HepG2 (cell line): ENCODE data around the gene LSMEM2. TPM values are rescaled to one million over a fixed set of nuclear protein-coding genes. Genes with fewer than 3 reads are reported as not detected.

Source experiments
- ARNT ChIP-seq: fragments of 450-650 bp; IDR thresholded peaks from 2 replicates; pipeline ENCODE4 v1.6.1; 2017
- GATAD2A ChIP-seq: IDR thresholded peaks from 2 replicates; pipeline ENCODE4 v1.6.1; 2016
- HINFP ChIP-seq: sonication (generic); formaldehyde crosslinking; IDR thresholded peaks from 2 replicates; pipeline ENCODE4 v1.4.0; 2020; ENCODE audit warnings: low read depth, mild to moderate bottlenecking, missing genetic modification reagents
- HMG20B ChIP-seq: conservative IDR thresholded peaks from 2 replicates; pipeline ENCODE4 v1.6.1; 2016; ENCODE audit warnings: missing genetic modification reagents, missing compliant biosample characterization
- PLRG1 ChIP-seq: fragments of 450-650 bp; conservative IDR thresholded peaks from 2 replicates; pipeline ENCODE4 v1.6.1; 2016
- ZNF281 ChIP-seq: sonication (generic); formaldehyde crosslinking; IDR thresholded peaks from 2 replicates; pipeline ENCODE4 v1.4.0; 2020; ENCODE audit warnings: missing genetic modification reagents, borderline replicate concordance
- ZNF367 ChIP-seq: sonication (generic); formaldehyde crosslinking; IDR thresholded peaks from 2 replicates; pipeline ENCODE4 v1.4.0; 2020; ENCODE audit warnings: missing genetic modification reagents, borderline replicate concordance
- ZSCAN30 ChIP-seq: sonication (generic); formaldehyde crosslinking; IDR thresholded peaks from 2 replicates; pipeline ENCODE4 v1.5.0; 2020; ENCODE audit warnings: mild to moderate bottlenecking, missing genetic modification reagents
- ZZZ3 ChIP-seq: sonication (generic); formaldehyde crosslinking; IDR thresholded peaks from 2 replicates; pipeline ENCODE4 v1.4.0; 2020; ENCODE audit warnings: missing genetic modification reagents, mild to moderate bottlenecking, borderline replicate concordance
- polyA plus RNA-seq, 8 experiments: library from polyadenylated mRNA; depleted of rRNA in 3 of 8; stranded (reverse) in 7 of 8; unstranded in 1 of 8; fragments of >200 nt; fragmentation: Illumina TruSeq in 4 of 8; extraction: Trizol in 4 of 8; gene quantifications; 2 replicates each; pipeline versions ENCODE4 v1.2.1 to v1.2.3, GENCODE V29; 2011 to 2016; ENCODE audit warnings: low read depth in 4 of 8, missing spikeins in 1 of 8, mixed read lengths in 1 of 8; ENCODE audit not compliant: insufficient read depth in 1 of 8
- total RNA-seq, 5 experiments: library from RNA; depleted of rRNA; stranded (reverse); fragments of >200 nt; fragmentation: Illumina TruSeq; extraction: Trizol; gene quantifications; 2 replicates each; pipeline ENCODE4 v1.2.3, GENCODE V29; 2016; ENCODE audit warnings: low read depth in 1 of 5
- TF ChIP-seq, protein P1 (sequence below): sonication (generic); formaldehyde crosslinking; IDR thresholded peaks from 2 replicates; pipeline ENCODE4 v1.4.0; 2020; ENCODE audit warnings: mild to moderate bottlenecking, missing genetic modification reagents
- TF ChIP-seq, protein P2 (sequence below), 2 experiments: fragments of 450-650 bp in 1 of 2; sonication (generic) in 1 of 2; formaldehyde crosslinking; IDR thresholded peaks; 2 replicates each; pipeline versions ENCODE4 v1.5.0 to v1.8.0; 2020 to 2022; ENCODE audit warnings: mild to moderate bottlenecking in 1 of 2, missing genetic modification reagents in 1 of 2
- TF ChIP-seq, protein P3 (sequence below): sonication (generic); formaldehyde crosslinking; conservative IDR thresholded peaks from 2 replicates; pipeline ENCODE4 v1.4.0; 2020; ENCODE audit warnings: missing genetic modification reagents
- TF ChIP-seq, protein P4 (sequence below): IDR thresholded peaks from 2 replicates; pipeline ENCODE4 v1.6.1; 2016; ENCODE audit warnings: low read depth, missing genetic modification reagents, missing compliant biosample characterization

The LSMEM2 gene
- total and polyA plus RNA-seq, 2 of the 13 experiments (the other 11 are each of a cell fraction or from before 2014, with no cell fraction given), result 0.07 to 0.41 TPM

DNA sequence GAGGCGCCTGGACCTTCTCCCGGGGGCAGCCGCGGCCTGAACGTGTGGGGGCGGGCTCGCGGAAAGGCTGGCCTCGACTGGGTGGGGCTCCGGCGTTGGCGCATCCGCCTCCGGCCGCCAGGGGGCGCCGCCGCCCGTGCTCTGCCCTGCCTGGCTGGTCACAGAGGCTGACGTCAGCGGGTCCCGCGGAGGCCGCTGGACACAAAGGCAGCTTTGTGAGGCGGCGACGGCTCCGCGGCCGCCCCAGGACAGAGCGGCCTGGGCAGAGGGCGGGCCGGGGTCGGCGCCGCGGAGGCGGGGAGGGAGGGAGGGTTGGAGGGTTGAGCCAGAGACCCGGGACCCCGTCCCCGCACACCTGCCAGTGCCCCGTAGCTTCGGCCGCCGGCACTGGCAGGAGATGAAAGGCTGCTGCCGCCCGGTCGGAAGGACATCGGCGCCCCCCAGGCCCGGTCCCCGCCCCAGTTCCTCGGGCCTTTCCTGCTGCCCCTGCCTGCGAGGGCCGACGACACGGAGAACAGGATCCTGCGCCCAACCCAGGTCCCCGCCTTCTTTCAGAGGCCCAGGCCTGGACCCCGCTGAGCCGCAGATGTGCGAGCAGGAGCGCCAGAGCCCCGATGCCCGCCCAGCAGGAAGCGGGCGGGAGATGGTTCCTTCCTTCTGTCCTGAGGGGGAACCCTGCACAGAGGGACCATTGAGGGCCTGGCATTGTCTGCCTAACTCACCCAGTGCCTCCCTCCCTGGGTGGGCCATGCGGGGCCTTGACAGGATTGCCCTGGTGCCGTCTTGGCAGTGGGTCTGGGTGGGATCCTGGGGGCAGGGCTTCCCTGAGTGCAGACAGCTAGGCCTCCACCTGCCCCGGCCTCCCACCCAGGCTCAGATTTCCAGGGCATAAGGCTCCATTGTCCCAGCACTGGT, 18.6 kb upstream of the LSMEM2 start (continued):
- TF ChIP-seq ZZZ3 (CRISPR knock-in tag) (0 out of 2 replicates have a peak, but pooled peaks have one; percentile 1), HINFP (peak; percentile 77; the same call in 1 of the 2 replicates), ARNT (no peak), PLRG1 (no peak), ZSCAN30 (CRISPR knock-in tag) (no peak), GATAD2A (CRISPR knock-in tag) (peak; percentile 73), ZNF367 (no peak), ZNF281 (peak; percentile 37; the same call in 1 of the 2 replicates), HMG20B (CRISPR knock-in tag) (peak; percentile 61; the same call in 1 of the 2 replicates)
- TF ChIP-seq, protein P1, sequence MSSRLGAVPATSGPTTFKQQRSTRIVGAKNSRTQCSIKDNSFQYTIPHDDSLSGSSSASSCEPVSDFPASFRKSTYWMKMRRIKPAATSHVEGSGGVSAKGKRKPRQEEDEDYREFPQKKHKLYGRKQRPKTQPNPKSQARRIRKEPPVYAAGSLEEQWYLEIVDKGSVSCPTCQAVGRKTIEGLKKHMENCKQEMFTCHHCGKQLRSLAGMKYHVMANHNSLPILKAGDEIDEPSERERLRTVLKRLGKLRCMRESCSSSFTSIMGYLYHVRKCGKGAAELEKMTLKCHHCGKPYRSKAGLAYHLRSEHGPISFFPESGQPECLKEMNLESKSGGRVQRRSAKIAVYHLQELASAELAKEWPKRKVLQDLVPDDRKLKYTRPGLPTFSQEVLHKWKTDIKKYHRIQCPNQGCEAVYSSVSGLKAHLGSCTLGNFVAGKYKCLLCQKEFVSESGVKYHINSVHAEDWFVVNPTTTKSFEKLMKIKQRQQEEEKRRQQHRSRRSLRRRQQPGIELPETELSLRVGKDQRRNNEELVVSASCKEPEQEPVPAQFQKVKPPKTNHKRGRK (CRISPR knock-in tag), result no peak
- TF ChIP-seq, protein P2, sequence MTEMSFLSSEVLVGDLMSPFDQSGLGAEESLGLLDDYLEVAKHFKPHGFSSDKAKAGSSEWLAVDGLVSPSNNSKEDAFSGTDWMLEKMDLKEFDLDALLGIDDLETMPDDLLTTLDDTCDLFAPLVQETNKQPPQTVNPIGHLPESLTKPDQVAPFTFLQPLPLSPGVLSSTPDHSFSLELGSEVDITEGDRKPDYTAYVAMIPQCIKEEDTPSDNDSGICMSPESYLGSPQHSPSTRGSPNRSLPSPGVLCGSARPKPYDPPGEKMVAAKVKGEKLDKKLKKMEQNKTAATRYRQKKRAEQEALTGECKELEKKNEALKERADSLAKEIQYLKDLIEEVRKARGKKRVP (CRISPR knock-in tag; IDR thresholded peaks at IDR 0.05), result 0 out of 4 replicates have a peak, but pooled peaks of 1 of the 2 experiments have one; percentile 43
- TF ChIP-seq, protein P3, sequence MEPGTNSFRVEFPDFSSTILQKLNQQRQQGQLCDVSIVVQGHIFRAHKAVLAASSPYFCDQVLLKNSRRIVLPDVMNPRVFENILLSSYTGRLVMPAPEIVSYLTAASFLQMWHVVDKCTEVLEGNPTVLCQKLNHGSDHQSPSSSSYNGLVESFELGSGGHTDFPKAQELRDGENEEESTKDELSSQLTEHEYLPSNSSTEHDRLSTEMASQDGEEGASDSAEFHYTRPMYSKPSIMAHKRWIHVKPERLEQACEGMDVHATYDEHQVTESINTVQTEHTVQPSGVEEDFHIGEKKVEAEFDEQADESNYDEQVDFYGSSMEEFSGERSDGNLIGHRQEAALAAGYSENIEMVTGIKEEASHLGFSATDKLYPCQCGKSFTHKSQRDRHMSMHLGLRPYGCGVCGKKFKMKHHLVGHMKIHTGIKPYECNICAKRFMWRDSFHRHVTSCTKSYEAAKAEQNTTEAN (CRISPR knock-in tag), result 0 out of 2 replicates have a peak, but pooled peaks have one; percentile 2
- TF ChIP-seq, protein P4, sequence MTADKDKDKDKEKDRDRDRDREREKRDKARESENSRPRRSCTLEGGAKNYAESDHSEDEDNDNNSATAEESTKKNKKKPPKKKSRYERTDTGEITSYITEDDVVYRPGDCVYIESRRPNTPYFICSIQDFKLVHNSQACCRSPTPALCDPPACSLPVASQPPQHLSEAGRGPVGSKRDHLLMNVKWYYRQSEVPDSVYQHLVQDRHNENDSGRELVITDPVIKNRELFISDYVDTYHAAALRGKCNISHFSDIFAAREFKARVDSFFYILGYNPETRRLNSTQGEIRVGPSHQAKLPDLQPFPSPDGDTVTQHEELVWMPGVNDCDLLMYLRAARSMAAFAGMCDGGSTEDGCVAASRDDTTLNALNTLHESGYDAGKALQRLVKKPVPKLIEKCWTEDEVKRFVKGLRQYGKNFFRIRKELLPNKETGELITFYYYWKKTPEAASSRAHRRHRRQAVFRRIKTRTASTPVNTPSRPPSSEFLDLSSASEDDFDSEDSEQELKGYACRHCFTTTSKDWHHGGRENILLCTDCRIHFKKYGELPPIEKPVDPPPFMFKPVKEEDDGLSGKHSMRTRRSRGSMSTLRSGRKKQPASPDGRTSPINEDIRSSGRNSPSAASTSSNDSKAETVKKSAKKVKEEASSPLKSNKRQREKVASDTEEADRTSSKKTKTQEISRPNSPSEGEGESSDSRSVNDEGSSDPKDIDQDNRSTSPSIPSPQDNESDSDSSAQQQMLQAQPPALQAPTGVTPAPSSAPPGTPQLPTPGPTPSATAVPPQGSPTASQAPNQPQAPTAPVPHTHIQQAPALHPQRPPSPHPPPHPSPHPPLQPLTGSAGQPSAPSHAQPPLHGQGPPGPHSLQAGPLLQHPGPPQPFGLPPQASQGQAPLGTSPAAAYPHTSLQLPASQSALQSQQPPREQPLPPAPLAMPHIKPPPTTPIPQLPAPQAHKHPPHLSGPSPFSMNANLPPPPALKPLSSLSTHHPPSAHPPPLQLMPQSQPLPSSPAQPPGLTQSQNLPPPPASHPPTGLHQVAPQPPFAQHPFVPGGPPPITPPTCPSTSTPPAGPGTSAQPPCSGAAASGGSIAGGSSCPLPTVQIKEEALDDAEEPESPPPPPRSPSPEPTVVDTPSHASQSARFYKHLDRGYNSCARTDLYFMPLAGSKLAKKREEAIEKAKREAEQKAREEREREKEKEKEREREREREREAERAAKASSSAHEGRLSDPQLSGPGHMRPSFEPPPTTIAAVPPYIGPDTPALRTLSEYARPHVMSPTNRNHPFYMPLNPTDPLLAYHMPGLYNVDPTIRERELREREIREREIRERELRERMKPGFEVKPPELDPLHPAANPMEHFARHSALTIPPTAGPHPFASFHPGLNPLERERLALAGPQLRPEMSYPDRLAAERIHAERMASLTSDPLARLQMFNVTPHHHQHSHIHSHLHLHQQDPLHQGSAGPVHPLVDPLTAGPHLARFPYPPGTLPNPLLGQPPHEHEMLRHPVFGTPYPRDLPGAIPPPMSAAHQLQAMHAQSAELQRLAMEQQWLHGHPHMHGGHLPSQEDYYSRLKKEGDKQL (CRISPR knock-in tag), result no peak; the same call in 1 of the 2 replicates
